ENCODE results near the gene PPP1CA. TPM values are rescaled to one million over a fixed set of nuclear protein-coding genes. Genes with fewer than 3 reads are reported as not detected.

Gene PPP1CA
- polyA plus RNA-seq (2012; ENCODE audit: insufficient read length, low read depth) = 264 TPM

- peak; percentile 70 for TF ChIP-seq POLR2AphosphoS5 (IDR thresholded peaks at IDR 0.05; ENCODE audit: low read depth, low read length)
- TF ChIP-seq FOXP2 (optimal IDR thresholded peaks at IDR 0.05; ENCODE audit: borderline replicate concordance, extremely low read depth, extremely low read length, insufficient read depth) = peak; percentile 26
- peak; percentile 32; the same call in 1 of the 2 replicates for TF ChIP-seq TAF1 (IDR thresholded peaks at IDR 0.05; ENCODE audit: borderline replicate concordance, insufficient read depth, low read length)
- no peak for TF ChIP-seq REST (IDR thresholded peaks at IDR 0.05; ENCODE audit: insufficient read depth in 1 of 2, low read depth in 2 of 2, low read length in 2 of 2)
- 0 out of 2 replicates have a peak, but pooled peaks have one; percentile 54 for TF ChIP-seq SIN3A (IDR thresholded peaks at IDR 0.05; ENCODE audit: borderline replicate concordance, insufficient read depth, low read length)
Measured at GRCh38 chr11:67401495-67402191, at the start of gene PPP1CA. Gene PPP1CA, minus strand, starts transcription at chr11:67401858. Its CDS starts 76 bp downstream, at chr11:67401782.

- no peak for TF ChIP-seq REST (IDR thresholded peaks at IDR 0.05; ENCODE audit: insufficient read depth in 1 of 2, low read depth in 2 of 2, low read length in 2 of 2)
- TF ChIP-seq TAF1 (IDR thresholded peaks at IDR 0.05; ENCODE audit: borderline replicate concordance, insufficient read depth, low read length) = no peak
- no peak for TF ChIP-seq POLR2AphosphoS5 (IDR thresholded peaks at IDR 0.05; ENCODE audit: low read depth, low read length)
- no peak for TF ChIP-seq SIN3A (IDR thresholded peaks at IDR 0.05; ENCODE audit: borderline replicate concordance, insufficient read depth, low read length)
- no peak for TF ChIP-seq FOXP2 (optimal IDR thresholded peaks at IDR 0.05; ENCODE audit: borderline replicate concordance, extremely low read depth, extremely low read length, insufficient read depth)
Measured at GRCh38 chr11:67450796-67451657, 49.4 kb upstream of the PPP1CA start.

GRCh38 chr11:67449116-67449844, 47.6 kb upstream of the PPP1CA start:
- TF ChIP-seq TAF1 (IDR thresholded peaks at IDR 0.05; ENCODE audit: borderline replicate concordance, insufficient read depth, low read length) (no peak), SIN3A (IDR thresholded peaks at IDR 0.05; ENCODE audit: borderline replicate concordance, insufficient read depth, low read length) (no peak), REST (IDR thresholded peaks at IDR 0.05; ENCODE audit: insufficient read depth in 1 of 2, low read depth in 2 of 2, low read length in 2 of 2) (no peak), POLR2AphosphoS5 (IDR thresholded peaks at IDR 0.05; ENCODE audit: low read depth, low read length) (no peak), FOXP2 (optimal IDR thresholded peaks at IDR 0.05; ENCODE audit: borderline replicate concordance, extremely low read depth, extremely low read length, insufficient read depth) (no peak)

- TF ChIP-seq TAF1 (IDR thresholded peaks at IDR 0.05; ENCODE audit: borderline replicate concordance, insufficient read depth, low read length) (no peak), FOXP2 (optimal IDR thresholded peaks at IDR 0.05; ENCODE audit: borderline replicate concordance, extremely low read depth, extremely low read length, insufficient read depth) (no peak), REST (IDR thresholded peaks at IDR 0.05; ENCODE audit: insufficient read depth in 1 of 2, low read depth in 2 of 2, low read length in 2 of 2) (no peak), POLR2AphosphoS5 (IDR thresholded peaks at IDR 0.05; ENCODE audit: low read depth, low read length) (no peak), SIN3A (IDR thresholded peaks at IDR 0.05; ENCODE audit: borderline replicate concordance, insufficient read depth, low read length) (no peak)
Measured at GRCh38 chr11:67448220-67448609, 46.6 kb upstream of the PPP1CA start.

Measured in PFSK-1 (cell line).